NCI-H226 (cell line): Measurements from ENCODE around the gene CASTOR2.
"Not testable (repeated sequence)": the region's sequence is repeated elsewhere in the genome, so short reads cannot be mapped to it uniquely, and the experiment has no call there.

Experiments used
- DNase-seq: peaks from one replicate; pipeline ENCODE4 v3.0.0-alpha.2; 2015

The CASTOR2 gene

GRCh38 chr7:74996361-74996760, 31.9 kb downstream of the CASTOR2 start:
- not testable (repeated sequence) for DNase-seq

GRCh38 chr7:74997811-74998210, 33.3 kb downstream of the CASTOR2 start:
- DNase-seq, result not testable (repeated sequence)

- DNase-seq, result not testable (repeated sequence)
Measured at GRCh38 chr7:75001356-75001755, 36.9 kb downstream of the CASTOR2 start.

GRCh38 chr7:75010036-75010435, 45.5 kb downstream of the CASTOR2 start:
- DNase-seq, result no peak

- DNase-seq, result no peak
Measured at GRCh38 chr7:75017832-75018231, 53.3 kb downstream of the CASTOR2 start.

GRCh38 chr7:75018570-75019364, 54.3 kb downstream of the CASTOR2 start:
- DNase-seq, result no peak

GRCh38 chr7:75019800-75020199, 55.3 kb downstream of the CASTOR2 start:
- DNase-seq, result no peak

GRCh38 chr7:75024922-75025321, 60.4 kb downstream of the CASTOR2 start:
- DNase-seq, result no peak

GRCh38 chr7:75028299-75028698, 63.8 kb downstream of the CASTOR2 start:
- DNase-seq, result no peak

GRCh38 chr7:75033064-75033463, 68.6 kb downstream of the CASTOR2 start:
- DNase-seq, result no peak

GRCh38 chr7:75033826-75034225, 69.3 kb downstream of the CASTOR2 start:
- DNase-seq, result no peak

- no peak for DNase-seq
Measured at GRCh38 chr7:75038508-75038907, 74.0 kb downstream of the CASTOR2 start.

- peak; percentile 22 for DNase-seq
Measured at GRCh38 chr7:75039166-75039565, 74.7 kb downstream of the CASTOR2 start.

GRCh38 chr7:75039709-75040108, 75.2 kb downstream of the CASTOR2 start:
- no peak for DNase-seq

- no peak for DNase-seq
Measured at GRCh38 chr7:75040512-75040911, 76.0 kb downstream of the CASTOR2 start.

GRCh38 chr7:75042286-75042685, 77.8 kb downstream of the CASTOR2 start:
- DNase-seq, result no peak

- no peak for DNase-seq
Measured at GRCh38 chr7:75042831-75043703, 78.6 kb downstream of the CASTOR2 start.

GRCh38 chr7:75045881-75046280, 81.4 kb downstream of the CASTOR2 start:
- no peak for DNase-seq

GRCh38 chr7:75048435-75049379, 84.2 kb downstream of the CASTOR2 start:
- no peak for DNase-seq

GRCh38 chr7:75049817-75050216, 85.3 kb downstream of the CASTOR2 start:
- no peak for DNase-seq

- no peak for DNase-seq
Measured at GRCh38 chr7:75050501-75050900, 86.0 kb downstream of the CASTOR2 start.

- DNase-seq, result peak; percentile 35
Measured at GRCh38 chr7:75054744-75055143, 90.2 kb downstream of the CASTOR2 start.

- no peak for DNase-seq
Measured at GRCh38 chr7:75055155-75055554, 90.7 kb downstream of the CASTOR2 start.
